EL (cell line): ENCODE results near the gene ZNF653.
"Not testable (repeated sequence)": the region's sequence is repeated elsewhere in the genome, so short reads cannot be mapped to it uniquely, and the experiment has no call there.

Source experiments
- DNase-seq: peaks from one replicate; pipeline ENCODE4 v3.0.0-alpha.2; 2016

Gene ZNF653

DNA sequence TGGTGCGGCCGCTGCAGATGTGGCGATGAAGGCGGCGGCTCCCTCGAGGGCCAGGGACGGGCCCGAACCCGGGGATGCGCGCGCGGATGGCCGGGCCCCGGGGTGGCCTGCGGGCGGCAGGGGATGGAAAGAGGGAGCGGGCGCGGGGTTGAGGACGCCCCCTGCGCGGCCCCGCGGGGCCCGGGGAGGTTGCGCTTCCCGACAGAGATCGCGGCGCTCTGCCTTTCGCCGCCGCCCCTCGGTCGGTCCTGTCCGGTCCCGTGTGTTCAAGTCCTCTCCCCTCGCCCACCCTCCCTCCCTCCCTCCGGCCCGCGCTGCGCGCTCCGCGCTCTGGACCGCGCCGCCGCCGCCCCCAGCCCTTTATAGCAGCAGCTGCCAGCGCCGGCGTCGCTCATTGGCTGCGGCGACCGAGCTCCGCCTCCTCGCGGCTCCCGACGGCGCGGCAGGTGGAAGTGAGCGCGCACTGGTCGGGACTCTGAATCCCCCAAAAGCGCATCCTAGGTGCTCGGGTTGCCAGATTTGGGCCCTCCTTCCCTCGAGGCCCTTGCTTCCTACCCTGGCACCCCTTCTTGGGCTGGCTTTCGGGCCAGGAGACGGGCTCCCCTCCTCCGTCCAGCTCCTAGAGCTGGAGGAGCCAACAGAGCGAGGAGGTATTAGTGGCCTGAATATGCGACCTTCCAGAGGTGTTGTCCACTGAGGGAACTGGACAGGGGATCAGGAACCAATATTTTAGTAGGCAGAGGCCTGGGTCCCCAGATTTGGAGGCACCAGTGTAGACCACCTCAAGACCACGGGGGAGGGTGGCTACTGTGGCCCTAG lies 24.7 kb downstream of the ZNF653 start, which contains the start of gene ELAVL3:
Gene ELAVL3, minus strand, starts transcription at position 332 of the 819 bp plus-strand sequence. CDS start 438 bp downstream, outside the sequence.
- no peak for DNase-seq

DNA sequence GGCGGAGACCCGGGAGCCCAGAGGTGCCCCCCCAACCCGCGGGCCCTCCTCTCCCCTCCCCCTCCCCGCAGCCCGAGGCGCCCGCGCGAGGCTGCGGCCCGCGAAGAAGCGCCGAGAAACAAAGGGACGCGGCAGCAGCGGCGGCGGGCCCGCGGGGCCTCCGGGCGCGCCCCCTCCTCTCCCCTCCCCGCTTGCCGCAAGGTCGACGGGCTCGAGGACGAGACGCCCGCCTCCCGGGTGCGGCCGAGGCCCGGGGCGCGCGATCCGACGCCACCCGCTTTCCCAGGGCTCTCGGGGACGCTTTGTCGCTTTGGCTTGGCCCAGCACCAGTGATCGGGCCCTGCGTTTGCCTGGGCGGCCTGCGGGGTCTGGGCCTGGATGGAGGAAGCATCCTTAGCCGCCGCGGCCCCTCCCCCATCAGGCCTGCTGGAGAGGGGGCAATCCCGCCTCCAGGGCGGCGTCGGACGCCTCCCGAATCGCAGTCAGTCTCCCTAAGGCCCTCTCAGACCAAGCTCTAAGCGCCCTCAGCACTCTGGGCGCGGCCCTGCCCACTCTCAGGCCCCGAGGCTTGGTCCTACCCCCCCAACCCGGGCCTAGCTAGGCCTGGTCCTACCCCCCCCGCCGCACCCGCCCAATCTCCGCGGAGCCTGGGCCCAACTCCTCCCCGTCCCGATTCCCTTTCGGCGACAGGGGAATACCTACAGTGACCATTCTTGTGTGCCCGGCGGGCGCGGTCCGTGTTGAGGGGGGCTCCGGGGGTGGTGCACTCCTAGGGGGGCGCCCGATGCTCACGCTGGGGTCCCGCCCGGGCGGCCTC lies 25.5 kb downstream of the ZNF653 start:
- DNase-seq = no peak

DNA sequence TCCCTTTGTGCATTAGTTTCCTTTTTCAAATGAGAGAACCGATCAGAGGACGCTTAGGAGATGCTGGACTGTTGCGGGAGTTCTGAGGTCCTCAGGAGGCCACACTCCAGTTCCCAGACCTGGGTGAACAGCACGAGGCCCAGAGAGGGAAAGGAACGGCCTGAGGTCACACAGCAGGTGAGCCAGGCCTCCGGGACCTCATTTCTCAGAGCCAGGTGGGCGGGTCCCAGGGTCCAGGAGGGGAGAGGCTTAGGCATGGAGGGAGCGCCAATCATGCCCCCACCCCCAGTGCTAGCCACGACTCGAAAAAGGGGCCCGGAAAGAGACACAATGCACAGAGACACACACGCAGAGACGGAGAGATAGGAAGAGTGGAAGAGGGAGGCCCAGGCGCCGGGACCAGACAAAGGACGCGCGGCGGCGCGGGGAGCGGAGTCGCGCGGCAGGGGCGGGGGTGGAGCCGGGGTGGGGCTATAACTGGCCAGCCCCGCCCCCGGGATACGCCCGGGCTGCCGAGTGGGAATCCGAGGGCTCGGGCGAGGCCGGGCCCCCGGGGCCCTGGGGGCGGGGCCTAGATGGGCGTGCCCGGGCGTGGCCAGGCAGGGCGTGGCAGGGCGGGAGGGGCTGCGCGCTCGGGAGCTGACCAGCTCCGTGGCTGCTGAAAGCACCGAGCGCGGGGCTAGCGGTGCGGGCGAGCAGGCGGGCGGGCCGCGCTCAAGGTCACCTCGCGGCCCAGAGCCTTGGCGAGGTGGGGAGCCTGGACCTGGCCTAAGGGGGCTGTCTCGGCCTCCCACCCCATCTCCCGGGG lies 26.3 kb downstream of the ZNF653 start:
- DNase-seq = no peak

DNA sequence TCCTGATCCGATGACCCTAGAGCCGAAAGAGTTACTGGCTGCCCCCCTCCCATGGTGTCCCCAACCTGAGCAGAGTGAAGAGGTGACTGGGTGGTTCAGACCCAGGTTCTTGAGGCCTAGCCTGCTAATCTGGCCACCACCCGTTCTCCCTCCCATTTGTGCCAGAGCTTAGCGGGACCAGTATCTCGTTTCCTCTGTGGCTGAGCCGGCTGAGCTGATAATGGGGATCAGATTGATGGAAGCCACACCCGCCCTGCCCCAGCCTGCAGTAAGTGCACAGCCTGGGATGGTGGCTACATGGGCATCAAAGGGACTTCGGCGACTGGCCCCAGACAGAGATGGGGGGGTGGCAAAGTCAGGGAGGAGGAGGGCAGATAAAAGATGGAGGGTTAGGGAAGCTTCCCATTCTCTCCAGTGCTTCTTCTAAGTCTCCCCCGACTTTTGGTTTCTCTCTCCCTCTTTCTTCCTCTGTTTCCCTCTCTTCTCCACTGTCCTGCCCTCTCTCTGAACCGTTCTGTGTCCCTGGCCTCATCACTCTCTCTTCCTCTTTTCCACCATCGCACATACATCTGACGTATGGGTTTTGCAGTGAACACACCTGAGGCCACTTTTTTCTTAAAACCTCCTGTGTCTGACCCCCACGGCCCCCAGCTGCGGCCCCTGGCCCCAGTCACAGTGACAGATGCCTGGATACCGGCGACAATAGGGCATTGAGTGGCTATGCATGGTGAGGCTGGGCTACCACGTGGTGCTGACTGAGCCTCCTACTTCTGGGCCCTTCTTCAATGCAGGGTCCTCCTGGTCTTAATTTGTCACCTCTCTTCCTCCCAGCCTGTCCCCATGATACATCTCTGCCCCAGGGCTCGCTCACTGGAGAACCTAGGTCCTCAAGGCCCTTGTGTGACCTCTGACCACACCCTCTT lies 27.2 kb downstream of the ZNF653 start:
- no peak for DNase-seq

DNA sequence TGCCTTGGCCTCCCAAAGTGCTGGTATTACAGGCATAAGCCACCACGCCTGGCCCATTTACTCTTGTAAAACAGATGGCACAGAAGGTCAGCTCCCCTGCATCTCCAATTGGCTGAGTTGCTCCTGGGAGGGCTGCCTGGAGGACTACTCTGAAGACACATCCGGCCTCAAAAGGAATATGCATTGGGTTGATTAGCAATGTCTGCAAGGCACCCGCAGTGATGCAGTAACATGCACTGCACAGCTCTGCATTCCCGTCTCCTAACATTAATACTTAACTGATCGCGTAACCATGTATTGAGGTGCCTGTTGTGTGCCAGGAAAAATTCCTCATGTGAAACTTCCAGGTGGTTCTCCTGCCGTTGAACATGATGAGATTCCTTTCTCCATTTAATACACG lies 29.8 kb downstream of the ZNF653 start:
- DNase-seq = no peak

DNA sequence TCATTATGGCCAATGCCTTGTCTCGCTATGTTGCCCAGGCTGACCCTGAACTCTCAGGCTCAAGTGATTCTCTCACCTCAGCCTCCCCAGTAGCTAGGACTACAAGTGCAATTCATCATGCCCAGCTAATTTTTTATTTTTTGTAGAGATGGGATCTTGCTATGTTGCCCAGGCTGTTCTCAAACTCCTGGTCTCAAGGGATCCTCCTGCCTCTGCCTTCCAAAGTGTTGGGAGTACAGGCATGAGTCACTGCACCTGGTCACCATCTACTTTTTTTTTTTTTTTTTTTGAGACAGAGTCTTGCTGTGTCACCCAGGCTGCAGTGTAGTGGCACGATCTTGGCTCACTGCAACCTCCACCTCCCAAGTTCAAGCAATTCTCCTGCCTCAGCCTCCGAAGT lies 30.3 kb downstream of the ZNF653 start:
- not testable (repeated sequence) for DNase-seq

DNA sequence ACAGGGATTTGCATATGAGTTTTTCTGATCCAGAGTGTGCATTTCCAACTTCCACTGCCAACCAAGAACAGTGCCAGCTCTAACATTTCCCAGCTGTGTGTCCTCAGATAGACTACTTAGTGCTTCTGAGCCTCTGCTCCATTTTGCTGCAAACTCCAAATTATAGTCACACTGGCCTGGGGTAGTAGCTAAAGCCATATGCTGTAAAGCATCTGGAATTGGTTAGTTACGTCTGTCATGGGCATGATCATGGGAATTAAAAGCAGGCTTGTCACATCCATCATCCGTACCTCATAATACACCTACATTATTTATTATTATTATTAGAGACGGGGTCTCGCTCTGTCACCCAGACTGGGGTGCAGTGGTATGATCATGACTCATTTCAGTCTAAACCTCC lies 31.9 kb downstream of the ZNF653 start:
- no peak for DNase-seq

DNA sequence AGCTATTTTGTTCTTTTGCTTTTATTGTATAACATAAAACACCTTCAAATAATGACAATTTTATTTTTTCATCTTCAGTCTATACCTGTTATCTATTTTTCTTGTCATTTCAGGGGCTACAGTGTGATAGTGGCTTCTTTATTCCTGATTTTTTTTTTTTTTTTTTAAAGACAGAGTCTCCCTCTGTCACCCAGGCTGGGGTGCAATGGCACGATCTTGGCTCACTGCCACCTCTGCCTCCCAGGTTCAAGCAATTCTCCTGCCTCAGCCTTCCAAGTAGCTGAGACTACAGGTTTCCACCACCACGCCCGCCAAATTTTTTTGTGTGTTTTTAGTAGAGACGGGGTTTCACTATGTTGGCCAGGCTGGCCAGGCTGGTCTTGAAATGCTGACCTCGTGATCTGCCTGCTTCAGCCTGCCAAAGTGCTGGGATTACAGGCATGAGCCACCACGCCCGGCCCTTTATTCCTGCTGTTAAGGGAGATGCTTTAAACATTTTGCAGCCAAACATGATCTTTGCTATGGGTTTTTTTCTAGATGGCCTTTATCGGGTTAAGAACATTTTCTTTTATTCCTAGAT lies 37.3 kb downstream of the ZNF653 start:
- not testable (repeated sequence) for DNase-seq

DNA sequence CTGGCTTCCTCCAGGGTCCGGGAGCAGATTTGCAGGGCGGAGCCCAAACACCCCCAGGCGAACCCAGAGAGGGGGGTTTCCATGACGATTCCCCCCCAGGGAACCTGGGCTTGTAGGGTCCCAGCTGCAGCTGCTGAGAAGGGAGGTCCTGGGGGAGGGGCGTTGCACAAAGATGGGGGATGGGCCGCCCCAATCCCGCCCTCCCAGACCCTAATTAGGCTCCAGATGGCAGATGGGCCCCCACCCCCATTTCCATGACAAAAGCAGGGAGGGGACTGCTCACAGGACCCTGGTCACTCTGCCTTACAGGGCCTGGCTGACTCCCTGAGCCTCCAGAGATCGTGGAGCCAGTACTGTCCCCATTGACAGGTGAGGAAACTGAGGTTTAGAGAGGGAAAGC lies 40.0 kb downstream of the ZNF653 start:
- DNase-seq = no peak

DNA sequence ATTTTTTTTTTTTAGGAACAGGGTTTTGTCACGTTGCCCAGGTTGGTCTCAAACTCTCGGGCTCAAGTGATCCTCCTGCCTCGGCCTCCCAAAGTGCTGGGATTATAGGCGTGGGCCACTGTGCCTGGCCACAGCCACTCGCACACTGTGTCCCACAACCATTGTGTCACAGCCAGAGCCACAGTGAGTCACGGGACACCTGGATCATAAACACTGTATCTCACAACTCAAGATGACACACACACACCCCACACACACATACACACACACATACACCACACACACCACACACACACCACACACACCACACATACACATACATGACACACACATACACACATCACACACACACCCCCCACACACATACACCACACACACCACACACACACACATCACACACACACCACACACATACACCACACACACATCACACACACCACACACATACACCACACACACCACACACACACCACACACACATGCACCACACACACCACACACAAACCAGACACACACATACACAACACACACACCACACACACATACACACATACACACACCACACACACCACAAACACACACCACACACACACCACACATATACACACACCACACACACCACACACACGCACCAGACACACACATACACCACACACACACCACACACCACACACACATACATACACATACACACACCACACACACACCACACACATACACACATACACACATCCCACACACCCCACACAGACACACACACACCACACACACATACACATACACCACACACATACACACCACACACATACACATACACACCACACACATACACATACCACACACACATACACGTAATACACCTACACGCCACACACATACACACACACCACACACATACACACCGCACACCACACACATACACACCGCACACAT lies 41.0 kb downstream of the ZNF653 start:
- DNase-seq = no peak

DNA sequence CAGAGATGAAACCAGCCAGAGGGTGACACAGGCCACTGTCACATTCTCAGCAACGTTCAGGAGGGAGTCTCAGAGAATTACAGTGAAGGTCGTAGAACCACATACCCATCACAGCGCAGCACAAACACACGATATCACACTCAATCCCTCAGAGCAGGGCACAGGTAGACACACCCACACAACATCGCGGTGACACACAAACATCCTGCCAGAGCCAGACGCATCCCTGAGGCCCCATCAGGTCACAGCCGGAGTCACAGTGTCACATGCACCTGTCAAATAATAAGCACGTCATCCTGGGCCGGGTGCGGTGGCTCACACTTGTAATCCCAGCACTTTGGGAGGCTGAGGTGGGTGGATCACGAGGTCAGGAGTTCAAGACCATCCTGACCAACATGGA lies 42.2 kb downstream of the ZNF653 start:
- no peak for DNase-seq

DNA sequence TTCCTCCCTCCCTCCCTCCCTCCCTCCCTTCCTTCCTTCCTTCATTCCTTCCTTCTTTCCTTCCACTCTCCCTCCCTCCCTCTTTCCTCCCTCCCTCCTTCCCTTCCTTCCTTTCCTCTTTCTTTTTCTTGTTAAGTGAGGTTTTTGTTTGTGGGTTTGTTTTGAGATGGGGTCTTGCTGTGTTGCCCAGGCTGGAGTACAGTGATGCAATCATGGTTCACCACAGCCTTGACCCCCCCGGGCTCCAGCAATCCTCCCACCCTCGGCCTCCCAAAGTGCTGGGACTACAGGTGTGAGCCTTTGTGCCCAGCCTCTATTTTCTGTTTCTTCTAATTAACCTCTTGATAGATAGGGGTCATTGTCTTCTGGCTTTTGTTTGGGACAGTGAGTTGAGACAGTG lies 44.2 kb downstream of the ZNF653 start:
- no peak for DNase-seq

DNA sequence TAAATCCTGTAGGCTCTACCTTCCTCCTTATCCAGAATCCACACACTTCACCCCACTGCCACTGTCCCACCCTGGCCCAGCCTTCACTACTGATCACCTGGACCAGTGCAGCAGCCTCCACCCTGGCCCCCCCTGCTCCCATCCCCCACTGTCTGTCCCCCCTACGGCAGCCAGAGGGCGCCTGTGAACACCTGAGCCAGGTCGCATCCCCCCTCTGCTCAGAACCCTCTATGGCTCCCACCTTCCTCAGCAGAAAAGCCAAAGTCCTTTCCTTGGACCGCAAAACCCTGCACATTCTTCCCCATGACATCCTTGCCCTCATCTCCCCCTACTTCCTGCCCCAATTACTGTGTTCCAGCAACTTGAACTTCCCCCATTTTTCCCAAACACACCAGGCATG lies 45.4 kb downstream of the ZNF653 start:
- no peak for DNase-seq

DNA sequence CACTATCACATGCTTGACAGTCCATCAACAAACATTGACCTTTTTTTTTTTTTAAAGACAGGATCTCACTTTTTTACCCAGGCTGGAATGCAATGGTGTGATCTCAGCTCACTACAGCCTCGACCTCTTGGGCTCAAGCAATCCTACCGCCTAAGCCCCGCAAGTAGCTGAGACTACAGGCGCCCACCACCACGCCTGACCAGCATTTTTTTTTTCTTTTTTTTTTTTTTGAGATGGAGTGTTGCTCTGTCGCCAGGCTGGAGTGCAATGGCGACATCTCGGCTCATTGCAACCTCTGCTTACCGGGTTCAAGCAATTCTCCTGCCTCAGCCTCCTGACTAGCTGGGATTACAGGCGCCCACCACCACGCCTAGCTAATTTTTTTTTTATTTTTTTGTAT lies 46.7 kb downstream of the ZNF653 start:
- not testable (repeated sequence) for DNase-seq

DNA sequence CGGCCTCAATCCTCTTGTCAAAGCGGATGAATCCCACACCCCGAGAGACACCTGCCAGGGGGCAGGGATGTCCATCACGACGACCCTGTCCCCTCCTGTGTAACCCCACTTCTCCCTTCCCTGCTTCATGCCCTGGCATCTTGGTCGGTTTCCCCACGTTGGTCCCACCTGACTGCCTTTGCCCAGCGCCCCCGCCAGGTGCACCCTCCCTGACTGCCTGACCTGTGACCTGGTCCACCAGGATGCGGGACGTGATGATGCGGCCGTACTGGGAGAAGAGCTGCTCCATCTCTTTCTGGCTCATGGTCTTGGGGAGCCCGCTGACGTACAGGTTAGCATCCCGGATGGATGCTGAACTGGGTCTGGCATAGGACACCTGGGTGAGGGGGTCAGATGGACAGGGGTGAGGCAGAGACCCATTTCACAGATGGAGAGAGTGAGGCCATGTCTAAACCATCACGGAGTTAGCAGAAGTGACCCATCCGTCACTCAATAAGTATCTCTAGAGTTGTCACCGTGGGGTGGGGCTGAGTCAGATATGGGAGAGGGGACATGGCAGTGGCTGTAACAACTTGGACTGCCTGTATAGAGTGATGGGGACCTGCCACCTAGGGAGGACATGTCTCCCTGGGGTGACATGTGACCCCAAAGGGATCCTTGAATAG lies 47.3 kb downstream of the ZNF653 start:
- no peak for DNase-seq

DNA sequence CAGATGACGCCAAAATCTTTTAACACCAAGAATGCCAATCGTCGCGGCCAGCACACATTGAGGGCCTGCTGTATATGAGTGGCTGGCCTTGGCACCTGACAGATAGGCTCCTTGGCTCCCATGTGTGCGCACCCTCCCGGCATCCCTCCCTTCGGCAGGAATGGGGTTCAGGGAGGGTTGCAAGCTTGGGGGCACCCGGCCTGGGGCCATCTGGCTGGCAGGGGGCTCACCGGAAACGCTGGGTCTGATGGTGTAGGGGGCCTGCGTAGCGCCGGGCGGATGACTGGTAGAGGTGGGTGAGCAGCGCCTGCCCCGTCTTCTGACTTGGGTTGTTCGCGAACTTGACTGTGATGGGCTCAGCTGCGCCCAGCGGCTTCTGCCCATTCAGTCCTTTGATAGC lies 47.8 kb downstream of the ZNF653 start:
- no peak for DNase-seq

DNA sequence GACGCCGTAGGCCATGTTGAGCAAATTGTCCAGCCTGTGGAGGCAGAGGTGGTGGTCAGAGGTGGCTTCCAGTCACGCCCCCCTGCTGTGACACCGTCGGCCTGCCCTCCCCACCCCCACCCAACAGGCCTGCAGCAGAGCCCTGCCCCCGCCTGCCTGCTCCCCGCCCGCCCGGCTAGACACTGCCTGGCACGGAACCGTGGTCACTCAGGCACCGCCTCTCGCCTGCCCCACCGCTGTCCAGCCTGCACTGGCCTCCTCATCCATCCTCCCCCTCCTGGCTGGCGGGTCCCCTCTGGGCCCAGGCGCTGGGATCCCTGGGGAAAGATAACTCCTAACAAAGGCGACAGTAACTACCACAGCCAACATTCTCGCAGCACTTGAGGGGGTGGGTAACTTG lies 48.5 kb downstream of the ZNF653 start:
- DNase-seq = no peak

DNA sequence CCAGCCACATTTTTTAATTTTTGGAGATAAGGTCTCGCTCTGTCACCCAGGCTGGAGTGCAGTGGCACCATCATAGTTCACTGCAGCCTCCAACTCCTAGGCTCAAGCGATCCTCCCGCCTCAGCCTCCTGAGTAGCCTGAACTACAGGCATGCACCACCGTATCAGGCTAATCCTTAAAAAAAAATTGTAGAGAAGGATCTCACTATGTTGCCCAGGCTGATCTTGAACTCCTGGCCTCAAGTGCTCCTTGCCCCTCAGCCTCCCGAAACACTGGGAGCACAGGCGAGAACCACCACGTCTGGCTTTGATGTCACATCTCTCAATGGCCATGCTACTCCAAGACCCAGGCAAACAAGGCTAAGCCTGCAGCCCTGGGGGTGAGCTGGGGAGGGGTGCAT lies 49.0 kb downstream of the ZNF653 start:
- no peak for DNase-seq

DNA sequence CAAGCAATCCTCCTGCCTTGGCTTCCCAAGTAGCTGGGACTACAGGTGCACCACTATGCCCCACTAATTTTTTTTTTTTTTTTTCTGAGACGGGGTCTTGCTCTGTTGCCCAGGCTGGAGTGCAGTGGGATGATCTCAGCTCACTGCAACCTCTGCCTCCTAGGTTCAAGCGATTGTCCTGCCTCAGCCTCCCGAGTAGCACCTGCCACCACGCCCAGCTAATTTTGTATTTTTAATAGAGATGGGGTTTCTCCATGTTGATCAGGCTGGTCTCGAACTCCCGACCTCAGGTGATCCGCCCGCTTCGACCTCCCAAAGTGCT lies 50.4 kb downstream of the ZNF653 start:
- not testable (repeated sequence) for DNase-seq
